ENCODE measurements around the gene PLEKHN1.

- TF ChIP-seq CTCF (IDR thresholded peaks at IDR 0.05; ENCODE audit: insufficient read depth, low read length, poor library complexity, severe bottlenecking), result no peak
- no peak for TF ChIP-seq EZH2phosphoT487 (conservative IDR thresholded peaks at IDR 0.05; ENCODE audit: low read length)
These were observed 47.0 kb downstream of the PLEKHN1 start, which contains the start of gene ISG15 for GRCh38 chr1:1013105-1013921.

Data from SU-DHL-6 (cell line).